AG04449 (cell line): ENCODE results near the gene RO60.

Experiments
- CTCF ChIA-PET: fragments of 350-600 bp; formaldehyde crosslinking; extraction: SDS; loops from one replicate; lab custom pipeline; 2021; ENCODE audit warnings: antibody characterized with exemption; lab: Yijun Ruan, JAX
- POLR2A ChIA-PET: fragments of 400-600, 350-600 bp; formaldehyde crosslinking; extraction: SDS; loops from one replicate; lab custom pipeline; 2020; ENCODE audit warnings: antibody characterized with exemption, inconsistent platforms; lab: Yijun Ruan, JAX
- DNase-seq: peaks from one replicate; pipeline ENCODE4 v3.0.0-alpha.2; 2010; ENCODE audit warnings: low read depth, low spot score
- H3K4me3 ChIP-seq: 2 replicates; pipeline ENCODE4 v1.5.1; 2011; ENCODE audit warnings: low read depth, mild to moderate bottlenecking, control low read depth, low read length
- TF ChIP-seq, protein P1 (sequence below): IDR thresholded peaks from one replicate; pipeline ENCODE4 v1.5.1; 2011; ENCODE audit warnings: mild to moderate bottlenecking, moderate library complexity, low read length, control low read depth, inconsistent platforms; ENCODE audit not compliant: insufficient read depth; ENCODE audit errors: missing control alignments

Gene RO60

DNA sequence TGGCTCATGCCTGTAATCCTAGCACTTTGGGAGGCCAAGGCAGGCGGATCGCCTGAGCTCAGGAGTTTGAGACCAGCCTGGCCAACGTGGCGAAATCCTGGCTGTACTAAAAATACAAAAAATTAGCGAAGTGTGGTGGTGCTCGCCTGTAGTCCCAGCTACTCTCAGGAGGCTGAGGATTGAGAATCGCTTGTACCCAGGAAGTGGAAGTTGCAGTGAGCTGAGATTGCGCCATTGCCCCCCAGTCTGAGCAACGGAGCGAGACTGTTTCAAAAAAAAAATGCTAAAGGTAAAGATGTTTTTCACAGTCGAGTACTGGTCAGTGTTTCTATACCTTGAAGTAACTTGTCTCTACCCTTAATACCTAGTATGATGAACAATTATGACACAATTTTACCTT, 34.7 kb downstream of the RO60 start:
- CTCF ChIA-PET, result interaction anchor here (1.5 kb wide), 1 partner anchor 10 kb away, joined by 5 read pairs; the partner anchor contains the start of gene GLRX2
- no peak for DNase-seq
- H3K4me3 ChIP-seq, result no peak overlapping the region
- POLR2A ChIA-PET, result no interaction called here
- TF ChIP-seq, protein P1, sequence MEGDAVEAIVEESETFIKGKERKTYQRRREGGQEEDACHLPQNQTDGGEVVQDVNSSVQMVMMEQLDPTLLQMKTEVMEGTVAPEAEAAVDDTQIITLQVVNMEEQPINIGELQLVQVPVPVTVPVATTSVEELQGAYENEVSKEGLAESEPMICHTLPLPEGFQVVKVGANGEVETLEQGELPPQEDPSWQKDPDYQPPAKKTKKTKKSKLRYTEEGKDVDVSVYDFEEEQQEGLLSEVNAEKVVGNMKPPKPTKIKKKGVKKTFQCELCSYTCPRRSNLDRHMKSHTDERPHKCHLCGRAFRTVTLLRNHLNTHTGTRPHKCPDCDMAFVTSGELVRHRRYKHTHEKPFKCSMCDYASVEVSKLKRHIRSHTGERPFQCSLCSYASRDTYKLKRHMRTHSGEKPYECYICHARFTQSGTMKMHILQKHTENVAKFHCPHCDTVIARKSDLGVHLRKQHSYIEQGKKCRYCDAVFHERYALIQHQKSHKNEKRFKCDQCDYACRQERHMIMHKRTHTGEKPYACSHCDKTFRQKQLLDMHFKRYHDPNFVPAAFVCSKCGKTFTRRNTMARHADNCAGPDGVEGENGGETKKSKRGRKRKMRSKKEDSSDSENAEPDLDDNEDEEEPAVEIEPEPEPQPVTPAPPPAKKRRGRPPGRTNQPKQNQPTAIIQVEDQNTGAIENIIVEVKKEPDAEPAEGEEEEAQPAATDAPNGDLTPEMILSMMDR, result no peak

DNA sequence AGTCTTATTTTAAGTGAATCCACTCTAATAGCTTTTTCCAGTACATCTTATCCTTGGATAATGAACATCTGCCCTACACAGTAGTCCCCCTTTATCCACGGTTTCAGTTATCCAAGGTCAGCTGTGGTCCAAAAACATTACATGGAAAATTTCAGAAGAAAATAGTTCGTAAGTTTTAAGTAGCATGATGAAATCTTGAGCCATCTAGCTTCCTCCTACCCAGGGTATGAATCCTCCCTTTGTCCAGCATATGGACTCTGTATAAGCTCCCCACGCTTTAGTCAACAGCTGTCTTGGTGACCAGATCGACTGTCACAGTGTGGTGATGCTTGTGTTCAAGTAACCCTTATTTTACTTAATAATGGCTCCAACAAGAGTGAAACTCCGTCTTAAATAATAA, 43.2 kb downstream of the RO60 start:
- H3K4me3 ChIP-seq, result no peak overlapping the region
- TF ChIP-seq, protein P1, result no peak
- POLR2A ChIA-PET, result no interaction called here
- CTCF ChIA-PET, result interaction anchor here (1.3 to 11.6 kb wide), 2 partner anchors 11 to 19 kb away, joined by 5 to 78 read pairs; partner anchors contain the start of gene CDC73
- no peak for DNase-seq

DNA sequence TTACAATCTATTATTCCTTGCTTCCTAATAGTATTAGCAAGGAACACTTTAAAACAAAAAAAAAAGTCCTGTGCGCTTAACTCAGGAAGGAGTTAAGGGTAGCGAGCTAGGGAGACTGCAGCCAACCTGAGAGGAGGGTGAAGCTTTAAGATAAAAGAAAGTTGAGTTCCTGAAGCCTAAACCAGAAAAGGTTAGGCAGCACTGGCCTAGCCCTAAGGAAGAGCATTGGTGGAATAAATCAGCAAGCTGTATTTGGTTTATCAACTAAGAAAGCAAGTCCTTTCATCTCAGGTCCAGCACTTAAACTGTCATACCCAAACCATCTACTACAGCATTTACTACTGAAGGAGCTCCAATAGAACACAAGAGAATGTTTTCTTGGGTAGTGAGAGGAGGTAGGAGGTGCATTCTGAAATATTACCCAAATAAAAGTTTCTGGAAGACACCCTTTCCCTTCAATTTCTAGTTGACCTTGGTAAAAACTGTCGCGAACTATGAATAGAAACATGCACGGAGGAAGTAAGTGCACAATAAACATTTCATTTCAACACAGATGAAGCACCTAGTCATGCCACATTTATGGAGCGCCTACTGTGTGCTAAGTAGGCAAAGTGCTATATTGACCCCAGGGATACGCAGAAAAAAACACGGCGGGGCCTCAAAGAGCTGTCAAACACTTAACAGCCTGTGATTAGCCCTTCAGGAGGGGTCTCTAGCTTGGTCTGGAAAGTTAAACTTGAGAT, 44.5 kb downstream of the RO60 start:
- H3K4me3 ChIP-seq, result peak overlapping the region; percentile 75
- ChIA-PET POLR2A (interaction anchor here (0.6 to 2.2 kb wide), 4 partner anchors 12 to 52 kb away, joined by 3 to 24 read pairs (median 12); partner anchors contain the start of genes CDC73, RO60 and UCHL5), CTCF (interaction anchor here (0.6 to 11.6 kb wide), 6 partner anchors 9 to 623 kb away, joined by 3 to 78 read pairs (median 4); partner anchors contain the start of gene CDC73)
- TF ChIP-seq, protein P1, result no peak
- no peak for DNase-seq

DNA sequence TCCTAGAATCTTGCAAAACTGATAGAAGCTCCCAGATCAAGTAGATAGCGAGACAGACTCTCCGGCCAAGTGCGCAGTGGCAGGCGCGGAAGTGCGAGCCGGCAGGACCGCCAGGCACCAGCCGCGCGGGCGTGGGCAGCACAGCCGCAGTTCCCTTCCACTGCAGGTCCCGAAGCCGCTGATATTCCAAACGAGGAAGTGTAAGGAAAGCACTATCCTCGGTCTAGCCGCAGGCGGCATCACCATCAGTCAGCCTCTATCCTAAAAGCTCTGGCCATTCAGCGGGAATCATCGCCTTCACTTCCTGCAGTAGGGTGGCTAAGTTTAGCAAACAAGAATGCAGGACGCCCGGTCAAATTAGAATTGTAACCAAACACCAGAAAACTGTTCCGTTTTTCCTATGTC, 45.1 kb downstream of the RO60 start:
- DNase-seq, result no peak
- ChIA-PET CTCF (interaction anchor here (0.8 to 11.6 kb wide), 7 partner anchors 9 to 299 kb away, joined by 3 to 78 read pairs (median 4); partner anchors contain the start of gene CDC73), POLR2A (interaction anchor here (1.8 to 2.2 kb wide), 3 partner anchors 11 to 45 kb away, joined by 10 to 24 read pairs (median 14); partner anchors contain the start of genes CDC73, RO60 and UCHL5)
- peak overlapping the region; percentile 75 for H3K4me3 ChIP-seq
- TF ChIP-seq, protein P1, result no peak

DNA sequence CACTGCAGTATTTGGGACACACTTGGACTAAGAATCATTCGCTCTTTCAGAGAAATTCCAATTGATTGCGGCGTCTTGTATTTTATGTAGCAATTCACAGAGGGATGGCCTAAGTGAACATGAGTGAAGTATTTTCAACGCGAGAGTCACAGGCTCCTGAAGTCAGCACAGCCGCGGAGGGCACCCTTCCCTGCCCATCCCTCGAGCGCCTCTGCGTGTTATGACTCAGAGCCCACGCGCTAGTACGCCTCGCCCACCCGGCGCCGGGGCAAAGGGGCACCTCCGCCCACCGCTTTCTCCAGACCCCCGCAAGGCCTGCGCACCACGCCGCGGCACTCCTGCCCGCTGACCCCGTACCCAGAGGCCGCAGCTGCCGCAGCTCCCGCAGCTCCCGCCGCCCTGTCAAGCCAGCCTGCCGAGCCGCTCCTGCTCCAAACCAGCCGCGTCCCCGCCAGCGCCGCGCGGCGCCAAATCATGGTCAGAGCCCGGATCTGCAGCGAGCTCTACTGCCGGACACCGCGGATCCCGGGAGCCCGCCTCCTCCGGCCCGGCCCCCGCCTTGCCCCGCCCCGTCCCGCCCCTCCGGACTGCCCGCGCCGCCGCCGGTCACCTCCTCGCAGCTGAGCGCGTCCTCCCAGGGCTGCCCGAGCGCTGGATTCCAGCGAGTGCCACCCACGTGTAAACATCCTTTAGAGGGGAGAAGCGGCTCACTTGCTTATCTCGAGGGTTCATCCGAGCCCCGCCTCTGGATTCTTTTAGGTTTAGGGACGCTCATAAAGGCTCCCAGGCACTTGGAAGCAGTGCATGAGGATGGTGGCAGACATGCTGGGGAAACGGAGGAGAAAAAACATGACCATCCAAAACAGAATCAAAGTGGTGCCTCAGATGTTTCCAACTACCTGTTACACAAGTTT, 45.8 kb downstream of the RO60 start, which contains the start of gene GLRX2:
GLRX2 (minus strand) TSS at position 508 of the 914 bp plus-strand sequence; CDS start at position 476, 32 bp downstream.
- H3K4me3 ChIP-seq, result peak within 1 kb of the TSS; percentile 75
- ChIA-PET CTCF (interaction anchor here (0.8 to 11.6 kb wide), 7 partner anchors 9 to 299 kb away, joined by 3 to 78 read pairs (median 5); partner anchors contain the start of gene CDC73), POLR2A (interaction anchor here (0.6 to 2.2 kb wide), 6 partner anchors 8 to 67 kb away, joined by 3 to 24 read pairs (median 6); partner anchors contain the start of genes CDC73, RO60 and UCHL5)
- no peak for DNase-seq
- TF ChIP-seq, protein P1, result peak; percentile 0
